Astrocyte of the cerebellum (primary cell): ENCODE measurements around the gene WDR1.

Source experiments
- DNase-seq: peaks from one replicate; pipeline ENCODE4 v3.0.0-alpha.2; 2011; ENCODE audit warnings: low read depth
- H3K4me3 ChIP-seq: 2 replicates; pipeline ENCODE4 v1.5.1; 2011; ENCODE audit warnings: mild to moderate bottlenecking, low read depth, low read length, moderate library complexity
- CTCF ChIP-seq: IDR thresholded peaks from 2 replicates; pipeline ENCODE4 v1.5.1; 2012; ENCODE audit warnings: low read length, low read depth, moderate library complexity, mild to moderate bottlenecking; ENCODE audit errors: missing control alignments
- in situ Hi-C: cut with HindIII; loops from 2 replicates; pipeline ENCODE4 v1.10.0; 2017; ENCODE audit warnings: low sequenced_read_pairs

WDR1 gene

GRCh38 chr4:10084651-10085358 lies 31.8 kb downstream of the WDR1 start:
- in situ Hi-C loops, result no loop called here
- DNase-seq, result no peak
- TF ChIP-seq CTCF, result no peak
- H3K4me3 ChIP-seq, result no peak overlapping the region

GRCh38 chr4:10083861-10084641 lies 32.5 kb downstream of the WDR1 start:
- in situ Hi-C loops, result no loop called here
- no peak overlapping the region for H3K4me3 ChIP-seq
- no peak for TF ChIP-seq CTCF
- DNase-seq, result no peak

GRCh38 chr4:10083331-10083771 lies 33.2 kb downstream of the WDR1 start:
- TF ChIP-seq CTCF, result no peak
- H3K4me3 ChIP-seq, result no peak overlapping the region
- DNase-seq, result no peak
- in situ Hi-C loops, result no loop called here

GRCh38 chr4:10082459-10083272 lies 33.9 kb downstream of the WDR1 start:
- no peak for DNase-seq
- H3K4me3 ChIP-seq, result no peak overlapping the region
- in situ Hi-C loops, result no loop called here
- no peak for TF ChIP-seq CTCF

GRCh38 chr4:10082047-10082446 lies 34.6 kb downstream of the WDR1 start:
- no peak for TF ChIP-seq CTCF
- no peak for DNase-seq
- in situ Hi-C loops, result no loop called here
- H3K4me3 ChIP-seq, result no peak overlapping the region

GRCh38 chr4:10081218-10081606 lies 35.4 kb downstream of the WDR1 start:
- no peak for DNase-seq
- no peak overlapping the region for H3K4me3 ChIP-seq
- no peak for TF ChIP-seq CTCF
- in situ Hi-C loops, result no loop called here
